Mammary epithelial cell (primary cell): ENCODE data around the gene HSPE1.

Experiments used
- CTCF ChIP-seq, 2 donors: IDR thresholded peaks in 1 of 2; conservative IDR thresholded peaks in 1 of 2; 2 replicates each; pipeline ENCODE4 v1.5.1; 2011 to 2012; ENCODE audit warnings: inconsistent platforms in 2 of 2, low read length in 2 of 2, mild to moderate bottlenecking in 2 of 2, control low read depth in 1 of 2, low read depth in 1 of 2; ENCODE audit not compliant: insufficient read depth in 1 of 2; ENCODE audit errors: extremely low read depth in 1 of 2
- EZH2 ChIP-seq: IDR thresholded peaks from 2 replicates; pipeline ENCODE4 v1.6.1; 2012; ENCODE audit warnings: low read length, inconsistent platforms, borderline replicate concordance

- TF ChIP-seq CTCF (conservative IDR thresholded peaks at IDR 0.05 in 1 of 2, IDR thresholded peaks at IDR 0.05 in 1 of 2; ENCODE audit: extremely low read depth in 1 of 2, insufficient read depth in 1 of 2, low read depth in 1 of 2, low read length in 2 of 2) (no peak), EZH2 (no peak)
These were observed 19.8 kb upstream of the HSPE1 start for GRCh38 chr2:197480165-197481036.
